GM21825 (cell line): Measurements from ENCODE around the gene HSPB6.
"Not testable (repeated sequence)": the region's sequence is repeated elsewhere in the genome, so short reads cannot be mapped to it uniquely, and the experiment has no call there.

ENCODE experiments used
- ATAC-seq: cut with Tn5 transposase; IDR thresholded peaks from one replicate; pipeline ENCODE4 v1.9.1; 2021; ENCODE audit warnings: mild to moderate bottlenecking, moderate library complexity; ENCODE audit not compliant: unreplicated experiment

Gene HSPB6

GRCh38 chr19:35732540-35733179, 24.2 kb downstream of the HSPB6 start:
- ATAC-seq = no peak

- ATAC-seq = no peak
Measured at GRCh38 chr19:35731779-35732405, 24.9 kb downstream of the HSPB6 start.

DNA sequence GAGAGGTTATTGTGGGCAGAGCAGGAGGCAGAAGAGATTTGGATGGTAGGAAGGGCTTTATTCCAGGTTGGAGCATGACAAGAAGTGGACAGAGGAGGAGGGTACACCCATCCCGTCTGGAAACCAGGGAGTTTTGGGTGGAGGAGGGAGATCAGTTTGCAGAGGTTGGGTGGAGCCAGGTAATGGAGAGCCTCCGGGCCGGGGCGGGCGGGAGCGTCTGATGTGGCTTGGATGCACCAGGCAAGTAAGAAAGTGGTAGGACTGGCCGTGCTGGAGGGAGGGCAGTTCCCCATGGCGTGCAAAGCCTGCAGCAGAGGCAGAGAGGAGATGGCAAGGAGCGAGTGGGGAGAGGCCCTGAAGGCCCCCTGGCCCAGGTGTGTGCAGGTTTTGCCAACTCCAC, 25.5 kb downstream of the HSPB6 start:
- no peak for ATAC-seq

DNA sequence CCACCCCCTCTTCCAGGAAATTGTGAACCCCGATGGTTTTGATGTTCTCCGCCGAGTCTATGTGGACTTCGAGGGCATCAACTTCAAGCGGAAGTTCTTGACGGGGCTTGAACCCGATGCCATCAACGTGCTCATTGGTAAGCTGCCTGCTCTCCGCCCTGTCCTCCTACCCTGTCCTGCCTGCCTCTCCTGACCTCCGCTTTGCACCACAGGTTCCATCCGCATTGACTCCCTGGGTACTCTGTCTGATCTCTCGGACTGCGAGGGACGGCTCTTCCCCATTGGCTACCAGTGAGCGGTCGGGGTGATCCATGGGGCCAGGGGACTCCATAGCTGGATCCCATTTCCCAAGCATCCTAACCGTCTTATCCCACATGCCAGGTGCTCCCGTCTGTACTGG, 26.5 kb downstream of the HSPB6 start:
- ATAC-seq = no peak

- ATAC-seq = no peak
Measured at GRCh38 chr19:35729763-35730162, 27.1 kb downstream of the HSPB6 start.

DNA sequence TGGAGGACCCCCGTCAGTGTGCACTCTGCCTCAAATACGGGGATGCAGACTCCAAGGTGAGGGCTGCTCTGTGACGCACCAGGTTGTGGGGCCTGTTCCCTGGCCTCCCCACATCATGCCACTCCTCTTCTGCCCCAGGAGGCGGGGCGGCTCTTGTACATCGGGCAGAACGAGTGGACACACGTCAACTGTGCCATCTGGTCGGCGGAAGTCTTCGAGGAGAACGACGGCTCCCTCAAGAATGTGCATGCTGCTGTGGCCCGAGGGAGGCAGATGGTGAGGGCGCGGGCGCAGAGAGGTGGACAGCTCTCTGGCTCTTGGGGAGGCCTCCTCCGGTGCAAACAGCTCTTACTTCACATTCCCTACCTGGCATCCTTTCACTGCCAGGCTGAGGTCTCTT, 27.8 kb downstream of the HSPB6 start:
- ATAC-seq = no peak

- ATAC-seq = no peak
Measured at GRCh38 chr19:35727956-35728706, 28.7 kb downstream of the HSPB6 start.

DNA sequence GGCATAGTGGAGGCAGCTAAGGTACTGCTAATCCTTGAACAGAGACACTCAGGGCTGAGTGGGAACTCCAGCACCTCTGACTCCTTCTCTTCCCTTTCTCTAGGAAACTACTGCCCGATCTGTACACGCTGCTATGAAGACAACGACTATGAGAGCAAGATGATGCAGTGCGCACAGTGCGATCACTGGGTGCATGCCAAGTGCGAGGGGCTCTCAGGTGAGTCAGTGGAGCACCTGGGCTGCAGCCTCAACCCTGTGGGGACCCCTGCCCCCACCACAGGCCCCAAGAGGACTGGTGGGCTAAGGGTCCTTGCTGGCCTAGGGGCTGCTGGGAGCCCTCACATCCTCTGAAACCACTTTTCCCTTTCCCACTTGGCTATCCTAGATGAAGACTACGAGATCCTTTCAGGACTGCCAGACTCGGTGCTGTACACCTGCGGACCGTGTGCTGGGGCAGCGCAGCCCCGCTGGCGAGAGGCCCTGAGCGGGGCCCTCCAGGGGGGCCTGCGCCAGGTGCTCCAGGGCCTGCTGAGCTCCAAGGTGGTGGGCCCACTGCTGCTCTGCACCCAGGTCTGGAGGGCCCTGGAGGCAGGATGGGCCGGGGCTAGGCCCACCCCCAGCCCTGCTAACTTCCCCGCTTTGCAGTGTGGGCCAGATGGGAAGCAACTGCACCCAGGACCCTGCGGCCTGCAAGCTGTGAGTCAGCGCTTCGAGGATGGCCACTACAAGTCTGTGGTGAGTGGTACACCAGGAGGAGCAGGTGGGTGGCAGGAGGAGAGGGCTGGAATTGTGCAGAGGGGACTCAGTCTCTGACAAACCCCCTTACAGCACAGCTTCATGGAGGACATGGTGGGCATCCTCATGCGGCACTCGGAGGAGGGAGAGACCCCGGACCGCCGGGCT, 29.5 kb downstream of the HSPB6 start:
- ATAC-seq = no peak

GRCh38 chr19:35725216-35725861, 31.5 kb downstream of the HSPB6 start:
- no peak for ATAC-seq

DNA sequence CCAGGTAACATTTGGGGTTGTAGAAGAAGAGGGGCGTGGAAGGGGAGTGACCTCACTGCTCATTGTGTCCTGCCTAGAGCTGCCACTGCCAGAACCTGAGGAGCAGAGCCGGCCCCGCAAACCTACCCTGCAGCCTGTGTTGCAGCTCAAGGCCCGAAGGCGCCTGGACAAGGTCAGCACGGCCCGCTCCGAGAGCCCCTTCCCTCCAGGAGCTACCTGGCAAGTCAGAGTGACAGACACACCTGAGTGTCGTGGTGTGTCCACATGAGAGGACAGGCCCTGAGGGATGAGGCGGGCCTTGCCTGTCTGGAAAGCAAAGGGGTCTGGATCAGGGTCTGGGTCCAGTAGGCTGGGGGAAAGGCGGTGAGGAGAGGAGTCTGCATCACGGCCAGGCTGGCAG, 32.3 kb downstream of the HSPB6 start:
- no peak for ATAC-seq

- not testable (repeated sequence) for ATAC-seq
Measured at GRCh38 chr19:35724132-35724531, 32.7 kb downstream of the HSPB6 start.

DNA sequence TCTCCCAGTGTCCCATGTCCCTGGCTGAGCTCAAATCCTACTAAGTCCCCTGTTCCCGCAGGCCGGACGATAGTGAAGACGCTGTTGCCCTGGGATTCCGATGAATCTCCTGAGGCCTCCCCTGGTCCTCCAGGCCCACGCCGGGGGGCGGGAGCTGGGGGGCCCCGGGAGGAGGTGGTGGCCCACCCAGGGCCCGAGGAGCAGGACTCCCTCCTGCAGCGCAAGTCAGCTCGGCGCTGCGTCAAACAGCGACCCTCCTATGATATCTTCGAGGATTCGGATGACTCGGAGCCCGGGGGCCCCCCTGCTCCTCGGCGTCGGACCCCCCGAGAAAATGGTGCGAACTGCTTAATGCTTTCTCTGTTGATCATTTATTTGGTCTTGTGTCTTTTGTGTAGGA, 33.2 kb downstream of the HSPB6 start:
- no peak for ATAC-seq

GRCh38 chr19:35722897-35723296, 33.9 kb downstream of the HSPB6 start:
- no peak for ATAC-seq

DNA sequence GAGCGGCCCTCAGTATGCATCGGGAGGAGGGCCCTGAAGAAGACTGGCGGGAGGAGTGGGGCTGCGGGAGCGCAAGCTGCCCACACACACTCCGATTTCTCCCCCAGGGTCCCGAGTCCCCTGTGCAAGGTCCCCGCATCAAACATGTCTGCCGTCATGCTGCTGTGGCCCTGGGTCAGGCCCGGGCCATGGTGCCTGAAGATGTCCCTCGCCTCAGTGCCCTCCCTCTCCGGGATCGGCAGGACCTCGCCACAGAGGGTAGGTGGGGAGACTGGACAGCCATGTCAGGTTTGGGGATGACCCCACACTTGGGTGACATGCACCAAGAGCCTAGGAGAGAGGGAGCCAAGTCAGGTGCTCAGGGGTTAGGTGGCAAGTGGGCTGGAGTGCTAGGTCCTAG, 34.4 kb downstream of the HSPB6 start:
- no peak for ATAC-seq

DNA sequence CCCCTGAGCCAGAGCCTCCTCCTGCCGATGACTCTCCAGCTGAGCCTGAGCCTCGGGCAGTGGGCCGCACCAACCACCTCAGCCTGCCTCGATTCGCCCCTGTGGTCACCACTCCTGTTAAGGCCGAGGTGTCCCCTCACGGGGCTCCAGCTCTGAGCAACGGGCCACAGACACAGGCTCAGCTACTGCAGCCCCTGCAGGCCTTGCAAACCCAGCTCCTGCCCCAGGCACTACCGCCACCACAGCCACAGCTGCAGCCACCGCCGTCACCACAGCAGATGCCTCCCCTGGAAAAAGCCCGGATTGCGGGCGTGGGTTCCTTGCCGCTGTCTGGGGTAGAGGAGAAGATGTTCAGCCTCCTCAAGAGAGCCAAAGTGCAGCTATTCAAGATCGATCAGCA, 35.5 kb downstream of the HSPB6 start:
- no peak for ATAC-seq

- ATAC-seq = no peak
Measured at GRCh38 chr19:35720648-35721047, 36.2 kb downstream of the HSPB6 start.

GRCh38 chr19:35720163-35720524, 36.7 kb downstream of the HSPB6 start:
- ATAC-seq = no peak

- no peak for ATAC-seq
Measured at GRCh38 chr19:35719402-35720162, 37.2 kb downstream of the HSPB6 start.

- peak; percentile 4 for ATAC-seq
Measured at GRCh38 chr19:35718345-35719041, 38.3 kb downstream of the HSPB6 start.
